Esophagus (tissue), 2 donors: ENCODE results near the gene MIDN. TPM values are rescaled to one million over a fixed set of nuclear protein-coding genes. Genes with fewer than 3 reads are reported as not detected.

Experiments
- H3K27ac ChIP-seq, 2 donors: one replicate each; pipeline ENCODE4 v1.5.1; 2013; ENCODE audit warnings: low read depth in 2 of 2, mild to moderate bottlenecking in 2 of 2, inconsistent platforms in 1 of 2, low read length in 1 of 2, moderate library complexity in 1 of 2
- H3K27me3 ChIP-seq, 2 donors: one replicate each; pipeline ENCODE4 v1.6.1; 2013; ENCODE audit warnings: low read length in 2 of 2, control low read depth in 1 of 2, mild to moderate bottlenecking in 1 of 2; ENCODE audit not compliant: insufficient read depth in 2 of 2, control insufficient read depth in 1 of 2
- H3K36me3 ChIP-seq, 2 donors: one replicate each; pipeline ENCODE4 v1.6.1; 2013; ENCODE audit warnings: low read length in 1 of 2; ENCODE audit not compliant: control insufficient read depth in 2 of 2, insufficient read depth in 2 of 2
- H3K4me1 ChIP-seq, 2 donors: one replicate each; pipeline ENCODE4 v1.6.1; 2013; ENCODE audit warnings: low read length in 1 of 2; ENCODE audit not compliant: control insufficient read depth in 2 of 2, insufficient read depth in 2 of 2
- H3K4me3 ChIP-seq, 2 donors: one replicate each; pipeline ENCODE4 v1.5.1; 2013; ENCODE audit warnings: low read length in 2 of 2, mild to moderate bottlenecking in 2 of 2, low read depth in 1 of 2, moderate library complexity in 1 of 2
- H3K9me3 ChIP-seq, 2 donors: one replicate each; pipeline ENCODE4 v1.6.1; 2013; ENCODE audit warnings: mild to moderate bottlenecking in 2 of 2, low read depth in 1 of 2, low read length in 1 of 2, moderate library complexity in 1 of 2; ENCODE audit not compliant: control insufficient read depth in 2 of 2, insufficient read depth in 1 of 2
- WGBS, 2 donors: extraction: QIAGEN DNeasy Blood & Tissue Kit; methylation state at CpG; one replicate each; pipeline ENCODE4 v1.1.7; 2013; 5-methylcytosine and 5-hydroxymethylcytosine counted together
- polyA plus RNA-seq, 2 donors: library from polyadenylated mRNA; stranded (reverse); fragments of 200-250 nt; gene quantifications; one replicate each; pipeline ENCODE4 v1.2.3, GENCODE V29; 2013
- donor health status: healthy with polysubstance abuse.
- donor health status: Bipolar disorder and iron deficiency.

Gene MIDN
- polyA plus RNA-seq, 2 donors: 36.4 to 38.7 TPM

DNA sequence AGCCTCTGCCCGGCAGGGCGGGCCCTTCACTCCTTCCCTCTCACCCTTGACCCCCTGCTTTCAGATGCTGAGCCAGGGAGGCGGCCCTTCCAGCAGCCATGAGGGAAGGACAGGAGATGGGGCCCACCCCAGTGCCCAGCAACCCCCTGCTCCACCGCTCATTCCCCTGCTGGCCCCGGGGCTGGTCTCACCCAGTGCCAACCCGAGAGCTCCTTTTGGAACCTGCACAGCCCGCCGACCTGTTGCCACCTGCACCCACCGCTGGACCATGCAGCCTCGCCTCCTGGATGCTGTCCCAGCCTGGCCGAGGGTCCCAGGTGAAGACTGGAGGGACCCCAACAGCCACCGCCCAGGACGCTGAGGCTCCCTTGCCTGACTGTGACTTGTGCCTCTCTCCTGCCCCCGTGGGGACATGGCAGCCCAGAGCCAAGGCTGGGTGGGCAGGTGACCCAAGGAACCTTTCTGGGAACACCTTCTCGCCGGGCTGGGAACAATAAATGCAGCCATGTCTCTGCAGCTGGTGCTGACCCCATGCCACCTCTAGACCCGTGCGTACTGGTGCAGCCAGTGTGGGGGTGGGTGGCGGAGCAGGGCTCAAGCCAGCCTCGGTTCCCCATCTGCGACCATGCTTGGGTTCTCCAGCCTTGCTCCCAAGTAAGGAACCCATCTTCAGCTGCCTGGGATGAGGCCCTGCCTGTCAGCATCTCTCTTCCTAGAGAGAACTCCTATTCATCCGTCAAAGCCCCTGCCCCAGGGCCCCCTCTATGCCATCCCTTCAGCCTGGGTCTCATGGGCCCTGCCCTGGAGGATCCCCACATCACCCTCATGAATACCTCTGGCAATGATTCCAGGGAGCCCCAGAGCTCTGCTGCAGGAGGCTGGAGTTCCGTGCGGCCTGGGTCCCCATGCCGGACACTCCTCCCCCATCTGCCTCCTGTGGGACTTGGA, 30.6 kb downstream of the MIDN start:
- 82 to 85% methylated on average over 22 to 25 of the region's 25 CpGs for WGBS, 2 donors
- peaks cover 6 to 34% of the 10 kb centered on the region in 2 donors for H3K36me3 ChIP-seq
- H3K27me3 ChIP-seq: no peaks in the 10 kb centered on the region
- no peak overlapping the region for H3K4me3 ChIP-seq
- H3K4me1 ChIP-seq: peaks cover 9 to 19% of the 10 kb centered on the region in 2 donors
- H3K27ac ChIP-seq: no peak overlapping the region
- no peaks in the 10 kb centered on the region for H3K9me3 ChIP-seq

DNA sequence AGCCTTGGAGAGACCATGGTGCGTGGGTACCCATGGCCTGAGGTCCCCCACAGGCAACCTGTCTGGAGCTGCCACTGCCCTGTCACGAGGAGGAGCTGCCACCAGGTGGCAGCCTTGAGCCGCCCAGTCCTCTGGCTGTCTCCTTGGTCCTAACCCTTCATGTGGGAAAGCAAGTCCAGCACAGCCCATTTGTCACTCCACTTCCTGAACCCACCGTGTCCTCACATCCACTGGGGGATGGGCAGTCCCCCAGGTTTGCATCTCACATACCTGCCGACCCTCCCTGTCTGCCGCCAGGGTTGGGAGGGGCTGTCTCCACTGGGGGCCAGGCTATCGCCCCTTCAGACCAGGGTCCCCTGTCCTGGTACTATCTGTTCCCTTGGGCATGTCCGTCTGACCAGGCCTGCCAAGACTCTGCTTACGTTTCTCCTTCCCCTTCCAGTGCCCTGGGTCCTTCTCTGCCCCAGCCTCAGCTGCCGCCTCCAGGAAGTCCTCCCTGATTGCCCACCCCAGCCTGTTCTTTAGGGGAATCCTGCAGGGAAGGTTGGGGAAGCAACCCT, 31.5 kb downstream of the MIDN start:
- 29 to 30% methylated on average over 10 of the region's 10 CpGs for WGBS, 2 donors
- Histone ChIP-seq H3K4me1 (peaks cover 9 to 21% of the 10 kb centered on the region in 2 donors), H3K36me3 (peaks cover 6 to 26% of the 10 kb centered on the region in 2 donors), H3K9me3 (no peaks in the 10 kb centered on the region), H3K4me3 (no peak overlapping the region), H3K27ac (no peak overlapping the region), H3K27me3 (no peaks in the 10 kb centered on the region)

GRCh38 chr19:1280636-1281568, 32.5 kb downstream of the MIDN start:
- H3K4me1 ChIP-seq: peaks cover 11 to 24% of the 10 kb centered on the region in 2 donors
- no peaks in the 10 kb centered on the region for H3K9me3 ChIP-seq
- WGBS, 2 donors: 85 to 86% methylated on average over 45 to 53 of the region's 53 CpGs
- H3K36me3 ChIP-seq: peaks cover 6 to 23% of the 10 kb centered on the region in 2 donors
- no peak overlapping the region for H3K27ac ChIP-seq
- no peak overlapping the region for H3K4me3 ChIP-seq
- peaks cover 0 to 3% of the 10 kb centered on the region in 2 donors for H3K27me3 ChIP-seq

DNA sequence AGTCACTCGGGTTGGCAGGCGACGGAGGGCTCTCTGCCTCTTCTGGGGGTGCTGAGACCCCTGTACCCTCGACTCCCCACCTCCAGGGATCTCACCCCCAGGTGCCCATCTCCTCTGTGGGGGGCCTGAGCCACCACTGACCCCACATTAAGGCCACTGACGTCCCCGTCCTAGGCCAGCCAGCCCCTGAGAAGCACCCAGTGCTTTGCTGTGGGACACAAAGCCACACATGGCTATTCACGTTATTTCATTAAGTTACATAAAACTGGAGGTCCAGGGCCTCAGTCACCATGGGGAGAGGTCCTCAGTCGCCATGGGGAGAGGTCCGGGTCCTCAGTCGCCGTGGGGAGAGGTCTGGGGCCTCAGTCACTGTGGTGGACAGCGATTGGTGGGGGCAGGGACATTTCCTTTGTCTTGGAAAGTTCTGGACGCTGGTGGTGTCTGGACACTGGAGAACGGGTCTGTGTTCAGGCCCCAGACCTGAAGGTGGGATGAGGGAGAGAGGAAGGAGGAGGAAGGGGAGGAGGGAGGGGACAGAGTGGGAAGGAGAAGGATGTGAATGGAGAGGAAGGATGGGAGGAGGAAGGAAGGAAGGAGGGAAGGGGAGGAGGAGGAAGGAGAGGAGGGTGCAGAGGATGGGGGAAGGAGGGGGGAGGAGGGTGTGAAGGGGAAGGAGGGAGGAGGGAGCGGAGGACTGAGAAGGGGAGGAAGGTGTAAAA, 33.3 kb downstream of the MIDN start:
- Histone ChIP-seq H3K4me3 (no peak overlapping the region), H3K9me3 (no peaks in the 10 kb centered on the region), H3K4me1 (peaks cover 14 to 23% of the 10 kb centered on the region in 2 donors), H3K36me3 (peaks cover 6 to 21% of the 10 kb centered on the region in 2 donors), H3K27ac (no peak overlapping the region), H3K27me3 (peaks cover 0 to 8% of the 10 kb centered on the region in 2 donors)
- WGBS, 2 donors: 69% methylated on average over 15 of the region's 15 CpGs

DNA sequence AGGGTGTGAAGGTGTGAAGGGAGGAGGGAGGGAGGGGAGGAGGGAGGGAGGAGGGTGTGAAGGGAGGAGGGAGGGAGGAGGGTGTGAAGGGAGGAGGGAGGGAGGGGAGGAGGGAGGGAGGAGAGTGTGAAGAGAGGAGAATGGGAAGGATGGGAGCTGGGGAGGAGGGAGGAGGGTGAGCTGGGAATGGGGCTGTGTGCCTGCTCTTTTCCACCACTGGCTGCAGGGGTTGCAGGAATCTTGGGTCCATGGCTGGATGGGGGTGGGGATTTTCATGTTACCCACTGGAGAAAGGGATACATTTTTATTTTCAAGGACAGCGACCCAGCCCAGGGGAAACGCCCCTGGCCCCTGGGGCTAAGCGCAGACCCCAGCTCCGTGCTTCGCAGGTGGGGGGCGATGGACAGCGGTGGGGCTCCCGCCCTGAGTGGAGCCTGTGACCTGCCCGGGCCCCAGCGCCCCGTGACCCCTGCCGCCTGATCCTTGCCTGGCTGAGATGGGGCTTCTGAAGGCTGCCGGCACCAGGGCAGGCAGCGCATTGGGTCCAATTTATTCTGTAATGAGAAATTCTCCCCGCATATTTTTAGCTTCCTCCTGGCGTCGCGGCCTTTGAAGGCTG, 34.3 kb downstream of the MIDN start:
- Histone ChIP-seq H3K36me3 (peaks cover 6 to 18% of the 10 kb centered on the region in 2 donors), H3K27ac (no peak overlapping the region), H3K4me1 (peaks cover 18 to 20% of the 10 kb centered on the region in 2 donors), H3K4me3 (no peak overlapping the region), H3K9me3 (no peaks in the 10 kb centered on the region), H3K27me3 (peaks cover 0 to 17% of the 10 kb centered on the region in 2 donors)
- WGBS, 2 donors: 75 to 79% methylated on average over 18 of the region's 18 CpGs

GRCh38 chr19:1283207-1283916, 35.0 kb downstream of the MIDN start:
- Histone ChIP-seq H3K36me3 (peaks cover 6 to 15% of the 10 kb centered on the region in 2 donors), H3K27me3 (peaks cover 0 to 22% of the 10 kb centered on the region in 2 donors), H3K4me3 (no peak overlapping the region), H3K27ac (peak overlapping the region in 1 of 2 donors; percentile 86), H3K9me3 (no peaks in the 10 kb centered on the region), H3K4me1 (peaks cover 20% of the 10 kb centered on the region in 2 donors)
- WGBS, 2 donors: 67 to 68% methylated on average over 27 to 29 of the region's 29 CpGs

DNA sequence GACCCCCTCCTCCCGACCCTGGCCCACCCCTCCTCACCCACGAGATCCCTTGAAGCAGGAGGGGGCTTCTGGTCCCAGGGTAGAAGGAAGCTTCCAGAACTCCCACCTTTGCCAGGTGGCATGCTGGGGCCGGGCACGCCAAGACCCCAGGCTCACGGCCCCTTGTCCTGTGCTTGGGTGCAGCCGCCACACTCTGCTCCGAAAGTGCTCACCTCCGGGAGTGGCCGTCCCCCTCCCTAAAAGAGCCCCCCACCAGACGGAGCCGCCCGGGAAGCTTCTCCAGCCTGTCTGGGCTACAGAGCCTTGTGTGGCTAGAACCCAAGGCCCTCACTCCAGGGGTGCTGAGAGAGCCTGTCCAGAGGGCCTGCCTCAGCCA, 35.5 kb downstream of the MIDN start:
- H3K27me3 ChIP-seq: peaks cover 0 to 26% of the 10 kb centered on the region in 2 donors

GRCh38 chr19:1284293-1284978, 36.1 kb downstream of the MIDN start:
- H3K4me1 ChIP-seq: peaks cover 20 to 25% of the 10 kb centered on the region in 2 donors
- peak overlapping the region; percentile 57 to 86 for H3K27ac ChIP-seq
- WGBS, 2 donors: 50 to 57% methylated on average over 20 of the region's 20 CpGs
- peaks cover 0 to 7% of the 10 kb centered on the region in 2 donors for H3K36me3 ChIP-seq
- peaks cover 0 to 26% of the 10 kb centered on the region in 2 donors for H3K27me3 ChIP-seq
- no peak overlapping the region for H3K4me3 ChIP-seq
- H3K9me3 ChIP-seq: no peaks in the 10 kb centered on the region

More for the DNA sequence above, 35.5 kb downstream of the MIDN start:
- Histone ChIP-seq H3K9me3 (no peaks in the 10 kb centered on the region), H3K36me3 (peaks cover 5 to 11% of the 10 kb centered on the region in 2 donors), H3K27ac (peak overlapping the region; percentile 57 to 86), H3K4me1 (peaks cover 20 to 21% of the 10 kb centered on the region in 2 donors), H3K4me3 (no peak overlapping the region)
- 68 to 73% methylated on average over 12 of the region's 12 CpGs for WGBS, 2 donors
